Fibroblast of the aortic adventitia (primary cell): Measurements from ENCODE around the gene CARM1. TPM values are rescaled to one million over a fixed set of nuclear protein-coding genes. Genes with fewer than 3 reads are reported as not detected.
"Not testable (repeated sequence)": the region's sequence is repeated elsewhere in the genome, so short reads cannot be mapped to it uniquely, and the experiment has no call there.

Experiments
- DNase-seq: peaks from one replicate; pipeline ENCODE4 v3.0.0-alpha.2; 2010; ENCODE audit warnings: low read depth
- H3K4me3 ChIP-seq: 2 replicates; pipeline ENCODE4 v1.5.1; 2011; ENCODE audit warnings: low read depth, mild to moderate bottlenecking, control low read depth, low read length, moderate library complexity
- total RNA-seq: library from RNA; depleted of rRNA; stranded (reverse); fragments of >200 nt; gene quantifications from 2 replicates; pipeline ENCODE4 v1.2.3, GENCODE V29; 2012; ENCODE audit warnings: low replicate concordance
- TF ChIP-seq, protein P1 (sequence below): IDR thresholded peaks from 2 replicates; pipeline ENCODE4 v1.5.1; 2011; ENCODE audit warnings: mild to moderate bottlenecking, low read length, control low read depth, inconsistent platforms; ENCODE audit not compliant: insufficient read depth

Gene CARM1
- total RNA-seq, 1 donor = 39.6 TPM

DNA sequence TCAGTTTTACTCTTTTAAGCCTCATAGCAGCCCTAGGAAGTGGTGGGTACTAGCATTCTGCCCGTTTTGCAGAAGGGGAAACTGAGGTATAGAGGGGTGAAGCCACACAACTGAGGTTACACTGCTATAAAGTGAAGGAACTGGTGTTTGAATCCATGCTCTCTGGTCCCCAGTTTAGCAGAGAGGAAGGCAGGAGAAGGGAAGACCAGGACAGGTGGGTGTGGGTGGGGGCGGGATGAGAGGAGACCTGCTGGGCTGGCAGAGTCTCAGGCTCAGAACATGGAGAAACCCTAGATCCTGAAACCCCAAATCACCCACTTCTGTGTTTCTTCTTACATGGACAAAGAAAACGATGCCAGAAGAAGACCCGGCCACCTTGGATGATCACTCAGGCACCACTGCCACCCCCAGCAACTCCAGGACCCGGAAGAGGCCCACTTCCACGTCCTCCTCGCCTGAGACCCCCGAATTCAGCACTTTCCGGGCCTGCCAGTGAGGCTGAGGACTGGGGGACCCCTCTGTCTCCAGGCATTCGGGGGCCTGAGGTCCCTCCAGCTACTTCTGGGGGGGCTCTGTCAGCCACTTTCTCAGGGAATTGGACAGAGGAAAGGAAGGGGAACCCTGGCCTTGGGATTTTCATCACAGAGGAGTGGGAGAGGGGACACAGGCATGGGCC is 2.3 kb upstream of the CARM1 start:
- DNase-seq = no peak
- TF ChIP-seq, protein P1, sequence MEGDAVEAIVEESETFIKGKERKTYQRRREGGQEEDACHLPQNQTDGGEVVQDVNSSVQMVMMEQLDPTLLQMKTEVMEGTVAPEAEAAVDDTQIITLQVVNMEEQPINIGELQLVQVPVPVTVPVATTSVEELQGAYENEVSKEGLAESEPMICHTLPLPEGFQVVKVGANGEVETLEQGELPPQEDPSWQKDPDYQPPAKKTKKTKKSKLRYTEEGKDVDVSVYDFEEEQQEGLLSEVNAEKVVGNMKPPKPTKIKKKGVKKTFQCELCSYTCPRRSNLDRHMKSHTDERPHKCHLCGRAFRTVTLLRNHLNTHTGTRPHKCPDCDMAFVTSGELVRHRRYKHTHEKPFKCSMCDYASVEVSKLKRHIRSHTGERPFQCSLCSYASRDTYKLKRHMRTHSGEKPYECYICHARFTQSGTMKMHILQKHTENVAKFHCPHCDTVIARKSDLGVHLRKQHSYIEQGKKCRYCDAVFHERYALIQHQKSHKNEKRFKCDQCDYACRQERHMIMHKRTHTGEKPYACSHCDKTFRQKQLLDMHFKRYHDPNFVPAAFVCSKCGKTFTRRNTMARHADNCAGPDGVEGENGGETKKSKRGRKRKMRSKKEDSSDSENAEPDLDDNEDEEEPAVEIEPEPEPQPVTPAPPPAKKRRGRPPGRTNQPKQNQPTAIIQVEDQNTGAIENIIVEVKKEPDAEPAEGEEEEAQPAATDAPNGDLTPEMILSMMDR = no peak
- H3K4me3 ChIP-seq = no peak overlapping the region

DNA sequence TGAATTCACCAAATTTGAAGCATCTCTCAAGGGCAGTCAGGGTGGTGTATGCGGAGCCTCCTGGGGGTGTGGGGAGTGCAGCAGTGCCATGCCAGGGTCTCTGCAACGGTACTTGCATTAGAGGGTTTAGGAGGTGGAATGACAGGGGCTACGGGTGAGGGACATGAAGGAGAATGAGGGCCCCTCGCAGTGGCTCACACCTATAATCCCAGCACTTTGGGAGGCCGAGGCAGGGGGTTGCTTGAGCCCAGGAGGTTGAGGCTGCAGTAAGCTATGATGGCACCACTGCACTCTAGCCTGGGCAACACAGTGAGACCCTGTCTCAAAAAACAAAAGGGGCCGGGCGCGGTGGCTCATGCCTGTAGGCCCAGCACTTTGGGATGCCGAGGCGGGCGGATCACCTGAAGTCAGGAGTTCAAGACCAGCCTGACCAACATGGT is 1.5 kb upstream of the CARM1 start:
- not testable (repeated sequence) for DNase-seq, H3K4me3 ChIP-seq

DNA sequence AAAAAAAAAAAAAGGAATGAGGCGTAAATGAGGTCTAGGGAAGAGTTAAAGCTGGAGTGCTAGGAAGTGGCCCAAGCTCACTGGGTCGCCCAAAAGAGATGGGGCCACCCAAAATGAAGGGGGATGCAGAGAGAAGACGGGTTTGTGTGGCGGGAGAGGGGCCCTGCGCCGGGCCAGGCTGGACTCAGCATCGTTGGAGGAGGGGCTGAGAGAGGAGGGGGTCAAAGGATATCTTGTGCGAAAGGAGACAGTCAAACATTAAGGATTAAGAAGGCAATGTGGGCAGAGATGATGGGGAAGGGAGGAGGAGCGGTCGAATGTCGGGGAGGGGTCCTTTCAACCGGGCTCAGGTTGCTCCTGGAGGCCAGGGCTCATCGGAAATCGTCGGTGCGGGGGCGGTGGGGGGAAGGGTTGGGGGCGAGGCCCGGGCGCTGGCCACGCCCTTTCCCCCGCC is 825 bp upstream of the CARM1 start:
- TF ChIP-seq, protein P1 = no peak
- no peak for DNase-seq

DNA sequence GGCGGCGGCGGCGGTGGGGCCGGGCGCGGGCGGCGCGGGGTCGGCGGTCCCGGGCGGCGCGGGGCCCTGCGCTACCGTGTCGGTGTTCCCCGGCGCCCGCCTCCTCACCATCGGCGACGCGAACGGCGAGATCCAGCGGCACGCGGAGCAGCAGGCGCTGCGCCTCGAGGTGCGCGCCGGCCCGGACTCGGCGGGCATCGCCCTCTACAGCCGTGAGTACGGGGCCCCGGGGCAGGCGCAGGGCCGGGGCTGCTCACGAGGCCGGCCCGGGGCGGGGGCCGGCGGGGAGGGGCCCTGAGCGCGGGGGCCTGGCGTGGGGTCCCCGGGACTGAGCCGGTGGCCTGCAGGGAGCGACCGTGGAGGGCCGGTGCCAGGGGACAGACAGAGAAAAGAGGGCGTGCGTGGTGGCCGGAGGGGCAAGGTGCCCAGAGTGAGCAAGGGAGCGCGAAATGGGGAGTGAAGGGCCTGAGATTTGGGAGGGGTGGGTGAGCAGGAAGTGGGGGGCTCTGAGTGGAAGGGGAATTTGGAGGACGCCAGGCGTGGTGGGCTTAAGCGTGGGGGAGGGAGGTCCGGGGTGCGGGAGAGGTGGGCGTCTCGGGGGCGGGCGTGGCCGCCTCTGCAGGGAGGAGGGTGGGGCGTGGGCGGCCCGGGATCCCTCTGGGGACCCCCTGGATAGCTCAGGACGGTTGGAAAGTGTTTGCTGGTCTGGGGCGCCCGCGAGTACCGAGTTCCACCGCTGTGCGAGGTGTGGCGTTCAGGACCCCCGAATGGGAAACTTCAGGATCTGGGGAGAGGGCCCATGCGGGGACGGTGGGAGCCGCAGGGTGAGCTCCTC is 575 bp downstream of the CARM1 start:
- TF ChIP-seq, protein P1 = peak; percentile 33
- H3K4me3 ChIP-seq = peak overlapping the region; percentile 92
- no peak for DNase-seq

More for the DNA sequence above, 825 bp upstream of the CARM1 start:
- peak overlapping the region; percentile 65 for H3K4me3 ChIP-seq

DNA sequence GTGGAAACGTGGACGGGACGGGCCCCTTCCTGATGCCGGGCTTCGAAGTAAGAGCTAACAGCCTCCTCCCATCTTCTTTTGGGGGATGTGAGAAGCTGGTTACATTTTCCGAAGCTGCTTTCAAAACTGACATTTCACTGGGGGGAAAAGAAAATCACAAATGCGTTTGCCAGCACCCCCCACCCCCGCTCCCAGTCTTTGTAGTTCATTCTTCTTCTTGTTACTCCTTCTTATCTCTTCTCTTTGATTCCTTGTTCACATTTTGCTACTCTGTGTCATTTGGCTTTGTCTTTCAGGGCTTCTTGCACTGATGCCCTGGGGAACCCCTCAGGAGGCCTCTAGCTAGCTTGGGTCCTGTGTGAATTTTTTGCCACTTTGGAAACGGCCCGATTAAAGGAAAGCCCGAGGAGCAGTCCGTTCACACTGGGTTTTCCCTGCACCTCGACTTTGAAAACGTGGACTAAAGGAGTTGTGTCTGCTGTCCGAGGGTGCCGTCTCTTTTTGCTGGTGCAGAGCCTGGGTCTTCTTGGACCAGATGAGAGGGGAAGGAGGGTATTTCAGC is 1.3 kb downstream of the CARM1 start:
- peak overlapping the region; percentile 92 for H3K4me3 ChIP-seq
- peak; percentile 22 for DNase-seq
- TF ChIP-seq, protein P1 = no peak

DNA sequence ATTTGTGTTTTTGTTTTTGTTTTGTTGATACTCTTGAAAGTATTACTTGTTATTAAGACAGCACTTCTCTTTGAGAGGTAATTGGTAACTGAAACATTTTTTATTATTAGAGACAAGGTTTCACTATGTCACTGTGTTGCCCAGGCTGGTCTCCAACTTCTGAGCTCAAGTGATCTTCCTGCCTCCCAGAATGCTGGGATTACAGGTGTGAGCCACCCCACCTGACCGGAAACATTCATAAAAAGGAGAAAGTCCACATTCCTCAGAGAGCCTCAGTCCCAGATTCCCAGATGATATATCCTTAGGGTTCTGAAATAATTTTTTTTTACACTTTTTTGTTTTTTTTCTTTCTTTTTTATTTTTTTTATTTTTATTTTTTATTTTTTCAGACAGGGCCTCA is 2.7 kb downstream of the CARM1 start:
- H3K4me3 ChIP-seq = no peak overlapping the region
- TF ChIP-seq, protein P1 = no peak
- no peak for DNase-seq
